ENCODE results near the gene BATF3. TPM values are rescaled to one million over a fixed set of nuclear protein-coding genes. Genes with fewer than 3 reads are reported as not detected.
"Not testable (repeated sequence)": the region's sequence is repeated elsewhere in the genome, so short reads cannot be mapped to it uniquely, and the experiment has no call there.

BATF3 gene
- total and polyA plus RNA-seq, 8 donors: 1.1 to 6.9 (median 4.1) TPM; not detected in 3

GRCh38 chr1:212728606-212729005 lies 29.0 kb upstream of the BATF3 start:
- intact Hi-C loops (cut with DNase I; ENCODE audit: low total_unique reads): no loop called here
- DNase-seq: peak in 1 of 2 donors; percentile 63

GRCh38 chr1:212727386-212728181 lies 27.9 kb upstream of the BATF3 start:
- intact Hi-C loops (cut with DNase I; ENCODE audit: low total_unique reads): no loop called here
- Histone ChIP-seq H3K27me3 (no peaks in the 10 kb centered on the region), H3K36me3 (peaks cover 0 to 6% (median 3%) of the 10 kb centered on the region in 4 donors), H3K4me3 (no peak overlapping the region), H3K4me1 (peaks cover 0 to 11% (median 0%) of the 10 kb centered on the region in 4 donors), H3K27ac (no peak overlapping the region), H3K9me3 (no peaks in the 10 kb centered on the region)
- DNase-seq: no peak
- no peak for TF ChIP-seq EP300 (IDR thresholded peaks at IDR 0.05)
- TF ChIP-seq POLR2A (IDR thresholded peaks at IDR 0.05): no peak
- TF ChIP-seq POLR2AphosphoS5 (IDR thresholded peaks at IDR 0.05): no peak
- TF ChIP-seq CTCF (IDR thresholded peaks at IDR 0.05): no peak
- 77 to 83% (median 81%) methylated on average over 13 of the region's 13 CpGs for WGBS, 5 donors

More at GRCh38 chr1:212728606-212729005, 29.0 kb upstream of the BATF3 start:
- no peaks in the 10 kb centered on the region for H3K27me3 ChIP-seq
- H3K27ac ChIP-seq: no peak overlapping the region
- peaks cover 0 to 6% (median 4%) of the 10 kb centered on the region in 4 donors for H3K36me3 ChIP-seq
- WGBS, 5 donors: 36 to 67% (median 45%) methylated on average over 5 of the region's 5 CpGs
- no peak overlapping the region for H3K4me3 ChIP-seq
- no peaks in the 10 kb centered on the region for H3K9me3 ChIP-seq
- H3K4me1 ChIP-seq: peaks cover 0 to 7% (median 0%) of the 10 kb centered on the region in 4 donors
- TF ChIP-seq CTCF (IDR thresholded peaks at IDR 0.05) (no peak), POLR2A (IDR thresholded peaks at IDR 0.05) (no peak), POLR2AphosphoS5 (IDR thresholded peaks at IDR 0.05) (no peak), EP300 (IDR thresholded peaks at IDR 0.05) (no peak)

- H3K36me3 ChIP-seq; H3K4me3 ChIP-seq; H3K9me3 ChIP-seq; H3K27ac ChIP-seq; intact Hi-C loops (cut with DNase I; ENCODE audit: low total_unique reads); H3K27me3 ChIP-seq; DNase-seq: not testable (repeated sequence)
- H3K4me1 ChIP-seq: peaks cover 0 to 29% (median 8%) of the 10 kb centered on the region in 4 donors
- WGBS, 5 donors: 80 to 95% (median 91%) methylated on average over 1 to 34 of the region's 34 CpGs
Measured at GRCh38 chr1:212724679-212725078, 25.0 kb upstream of the BATF3 start.

- DNase-seq: no peak
- Histone ChIP-seq H3K36me3 (peaks cover 0 to 6% (median 0%) of the 10 kb centered on the region in 4 donors), H3K27me3 (no peaks in the 10 kb centered on the region), H3K4me1 (peaks cover 0 to 22% (median 8%) of the 10 kb centered on the region in 4 donors), H3K4me3 (no peak overlapping the region), H3K9me3 (no peaks in the 10 kb centered on the region), H3K27ac (peak overlapping the region in 2 of 5 donors; percentile 72 to 77)
- intact Hi-C loops (cut with DNase I; ENCODE audit: low total_unique reads): no loop called here
- 61 to 69% (median 64%) methylated on average over 3 of the region's 3 CpGs for WGBS, 5 donors
- no peak for TF ChIP-seq EP300 (IDR thresholded peaks at IDR 0.05)
- TF ChIP-seq POLR2AphosphoS5 (IDR thresholded peaks at IDR 0.05): no peak
- no peak for TF ChIP-seq CTCF (IDR thresholded peaks at IDR 0.05)
- TF ChIP-seq POLR2A (IDR thresholded peaks at IDR 0.05): no peak
Measured at GRCh38 chr1:212722270-212722957, 22.8 kb upstream of the BATF3 start.
